ENCODE measurements around the gene C21orf58.

The C21orf58 gene

GRCh38 chr21:46323227-46323709 lies 402 bp downstream of the C21orf58 start:
- peak overlapping the region; percentile 94 for H3K4me3 ChIP-seq (ENCODE audit: low read depth, low read length)
- TF ChIP-seq CTCF (IDR thresholded peaks at IDR 0.05; ENCODE audit: low read depth, low read length), result no peak

GRCh38 chr21:46322351-46323226 lies 1.1 kb downstream of the C21orf58 start:
- peak overlapping the region; percentile 94 for H3K4me3 ChIP-seq (ENCODE audit: low read depth, low read length)
- TF ChIP-seq CTCF (IDR thresholded peaks at IDR 0.05; ENCODE audit: low read depth, low read length), result no peak

GRCh38 chr21:46320331-46320801 lies 3.3 kb downstream of the C21orf58 start:
- H3K4me3 ChIP-seq (ENCODE audit: low read depth, low read length), result no peak overlapping the region
- no peak for TF ChIP-seq CTCF (IDR thresholded peaks at IDR 0.05; ENCODE audit: low read depth, low read length)

- no peak for TF ChIP-seq CTCF (IDR thresholded peaks at IDR 0.05; ENCODE audit: low read depth, low read length)
These were observed 4.5 kb downstream of the C21orf58 start for GRCh38 chr21:46319186-46319585.

GRCh38 chr21:46318464-46318845 lies 5.2 kb downstream of the C21orf58 start:
- TF ChIP-seq CTCF (IDR thresholded peaks at IDR 0.05; ENCODE audit: low read depth, low read length), result no peak
- no peak overlapping the region for H3K4me3 ChIP-seq (ENCODE audit: low read depth, low read length)

More at GRCh38 chr21:46319186-46319585, 4.5 kb downstream of the C21orf58 start:
- H3K4me3 ChIP-seq (ENCODE audit: low read depth, low read length), result no peak overlapping the region

GRCh38 chr21:46317710-46318463 lies 5.8 kb downstream of the C21orf58 start:
- no peak overlapping the region for H3K4me3 ChIP-seq (ENCODE audit: low read depth, low read length)
- no peak for TF ChIP-seq CTCF (IDR thresholded peaks at IDR 0.05; ENCODE audit: low read depth, low read length)

Data from WI38 (cell line).